Progenitor cell of endocrine pancreas (in vitro differentiated cells): ENCODE data around the gene CHN1. TPM values are rescaled to one million over a fixed set of nuclear protein-coding genes. Genes with fewer than 3 reads are reported as not detected.

Source experiments
- DNase-seq: peaks from one replicate; pipeline ENCODE4 v3.0.0; 2021; ENCODE audit warnings: low spot score; ENCODE audit not compliant: unreplicated experiment
- H3K27ac Mint-ChIP-seq: 2 replicates; pipeline ENCODE4 v1.8.0; 2021; ENCODE audit warnings: mild to moderate bottlenecking, moderate library complexity, mixed read lengths
- H3K27me3 Mint-ChIP-seq: 2 replicates; pipeline ENCODE4 v1.8.0; 2021; ENCODE audit warnings: mixed read lengths
- H3K36me3 Mint-ChIP-seq: 2 replicates; pipeline ENCODE4 v1.8.0; 2022; ENCODE audit warnings: mixed read lengths; ENCODE audit not compliant: insufficient read depth
- H3K4me1 Mint-ChIP-seq: 2 replicates; pipeline ENCODE4 v1.8.0; 2021; ENCODE audit warnings: low read depth, mixed read lengths
- H3K4me3 Mint-ChIP-seq: 2 replicates; pipeline ENCODE4 v1.8.0; 2021; ENCODE audit warnings: low read depth, mild to moderate bottlenecking, moderate library complexity, mixed read lengths
- H3K9me3 Mint-ChIP-seq: 2 replicates; pipeline ENCODE4 v1.8.0; 2021; ENCODE audit warnings: low read depth, mixed read lengths
- CTCF ChIP-seq: fragments of 200-600 bp; sonication (generic); IDR thresholded peaks from one replicate; pipeline ENCODE4 v1.5.0; 2021; ENCODE audit warnings: antibody characterized with exemption, mild to moderate bottlenecking; ENCODE audit not compliant: unreplicated experiment
- total RNA-seq: library from RNA; stranded (reverse); gene quantifications from 2 replicates; pipeline ENCODE4 v1.2.1, GENCODE V29; 2021

Gene CHN1
- total RNA-seq, 1 donor from 2014 or later = 50.3 TPM

- DNase-seq = no peak
- Mint-ChIP-seq H3K27me3 (no peaks in the 10 kb centered on the region), H3K27ac (no peak overlapping the region), H3K36me3 (no peaks in the 10 kb centered on the region), H3K4me3 (no peak overlapping the region), H3K9me3 (no peaks in the 10 kb centered on the region), H3K4me1 (peaks cover 1% of the 10 kb centered on the region)
- TF ChIP-seq CTCF = no peak
Measured at GRCh38 chr2:174846218-174846617, 159.0 kb downstream of the CHN1 start.

DNA sequence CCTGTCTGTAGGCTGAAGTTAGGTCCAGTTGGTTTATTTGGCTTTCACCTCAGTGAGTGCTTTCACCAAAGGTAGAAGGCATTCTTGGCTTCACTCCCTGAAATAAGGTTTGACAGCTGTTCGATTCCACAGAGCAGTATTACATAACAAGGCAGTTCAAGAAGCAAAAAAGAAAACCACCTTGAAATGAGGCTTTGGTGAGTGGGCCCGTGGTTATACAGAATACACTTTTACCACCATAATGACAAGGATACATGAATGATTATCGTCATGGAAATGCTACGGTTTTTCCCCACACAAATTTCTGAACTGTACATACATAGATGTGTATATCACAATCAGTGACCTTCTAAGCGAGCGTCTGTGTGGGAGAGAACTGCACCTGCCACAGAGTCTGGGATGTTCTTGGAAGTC is 160.9 kb downstream of the CHN1 start:
- TF ChIP-seq CTCF = no peak
- Mint-ChIP-seq H3K9me3 (no peaks in the 10 kb centered on the region), H3K4me1 (peaks cover 1% of the 10 kb centered on the region), H3K4me3 (no peak overlapping the region), H3K36me3 (no peaks in the 10 kb centered on the region), H3K27me3 (no peaks in the 10 kb centered on the region), H3K27ac (no peak overlapping the region)
- DNase-seq = no peak

DNA sequence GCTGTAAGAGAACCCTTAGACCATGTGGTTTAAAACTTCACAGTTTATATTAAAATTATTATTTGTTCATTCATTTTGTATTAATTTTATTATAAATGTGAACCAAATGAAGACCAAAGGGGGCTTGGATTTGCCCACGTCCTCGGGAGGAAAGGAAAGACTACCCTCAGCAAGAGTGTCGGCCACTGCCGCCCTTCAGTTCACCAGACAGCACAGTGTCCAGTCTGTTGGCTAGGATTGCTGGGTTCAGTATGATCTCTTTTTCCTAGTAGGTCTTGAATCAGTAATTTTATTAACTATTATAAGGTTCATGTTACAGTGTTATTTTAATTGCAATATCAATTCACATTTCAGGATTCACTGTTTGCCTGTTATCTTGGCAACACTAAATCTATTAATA is 162.7 kb downstream of the CHN1 start:
- H3K9me3 Mint-ChIP-seq = no peaks in the 10 kb centered on the region
- H3K36me3 Mint-ChIP-seq = no peaks in the 10 kb centered on the region
- no peak for DNase-seq
- H3K4me3 Mint-ChIP-seq = no peak overlapping the region
- no peak overlapping the region for H3K27ac Mint-ChIP-seq
- H3K4me1 Mint-ChIP-seq = peaks cover 1% of the 10 kb centered on the region
- no peaks in the 10 kb centered on the region for H3K27me3 Mint-ChIP-seq
- TF ChIP-seq CTCF = no peak

- no peaks in the 10 kb centered on the region for H3K27me3 Mint-ChIP-seq
- TF ChIP-seq CTCF = no peak
- no peak for DNase-seq
- H3K27ac Mint-ChIP-seq = no peak overlapping the region
- H3K4me3 Mint-ChIP-seq = no peak overlapping the region
- no peaks in the 10 kb centered on the region for H3K36me3 Mint-ChIP-seq
- H3K9me3 Mint-ChIP-seq = no peaks in the 10 kb centered on the region
- peaks cover 1% of the 10 kb centered on the region for H3K4me1 Mint-ChIP-seq
Measured at GRCh38 chr2:174841936-174842335, 163.2 kb downstream of the CHN1 start.

DNA sequence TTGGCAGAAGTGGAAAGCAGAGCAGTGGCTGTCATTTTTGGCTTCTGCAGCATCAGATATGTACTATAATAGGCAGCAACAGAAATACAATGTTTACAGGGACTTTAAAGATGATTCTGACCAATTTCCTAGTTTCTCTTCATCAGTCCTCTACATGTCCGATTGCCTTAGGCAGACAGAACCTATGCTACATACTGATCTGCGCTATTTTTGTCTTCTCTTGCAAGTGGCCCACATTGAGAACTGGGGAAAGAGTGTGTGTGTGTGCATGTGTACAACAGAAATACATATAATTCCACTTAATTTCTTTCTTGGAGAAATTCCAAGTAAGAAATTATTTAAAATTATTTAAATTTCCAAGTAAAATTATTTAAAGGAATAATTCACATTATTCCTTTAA is 163.8 kb downstream of the CHN1 start:
- Mint-ChIP-seq H3K36me3 (no peaks in the 10 kb centered on the region), H3K27me3 (no peaks in the 10 kb centered on the region), H3K4me3 (no peak overlapping the region), H3K9me3 (no peaks in the 10 kb centered on the region), H3K27ac (no peak overlapping the region), H3K4me1 (peaks cover 1% of the 10 kb centered on the region)
- DNase-seq = no peak
- TF ChIP-seq CTCF = no peak
